Ureter (tissue), 1 donor: Measurements from ENCODE around the gene POLR1E. TPM values are rescaled to one million over a fixed set of nuclear protein-coding genes. Genes with fewer than 3 reads are reported as not detected.
A peak's percentile ranks its signal among the peaks of the same experiment; 100 is the strongest.

ENCODE experiments used
- DNase-seq: peaks from one replicate; pipeline ENCODE4 v3.0.0-alpha.2; 2020; ENCODE audit warnings: low spot score
- total RNA-seq: library from RNA; stranded (reverse); gene quantifications from one replicate; pipeline ENCODE4 v1.2.4, GENCODE V29; 2023
- donor health status: DM: yes; HTN: yes; CAD: no.

Gene POLR1E
- total RNA-seq: 27.5 TPM

GRCh38 chr9:37485389-37486255 lies at the start of gene POLR1E:
Gene POLR1E (plus strand): TSS chr9:37485948. CDS start chr9:37486048, 100 bp downstream.
- DNase-seq: peak; percentile 94

GRCh38 chr9:37436540-37436939 lies 49.2 kb upstream of the POLR1E start:
- DNase-seq: no peak

GRCh38 chr9:37437010-37437409 lies 48.7 kb upstream of the POLR1E start:
- DNase-seq: no peak

- no peak for DNase-seq
Observed at GRCh38 chr9:37437621-37438020, 48.1 kb upstream of the POLR1E start.

- no peak for DNase-seq
Observed at GRCh38 chr9:37438359-37438758, 47.4 kb upstream of the POLR1E start.

GRCh38 chr9:37441776-37442370 lies 43.9 kb upstream of the POLR1E start:
- DNase-seq: no peak

GRCh38 chr9:37442556-37442955 lies 43.2 kb upstream of the POLR1E start:
- no peak for DNase-seq

- no peak for DNase-seq
Observed at GRCh38 chr9:37443566-37443965, 42.2 kb upstream of the POLR1E start.

- DNase-seq: no peak
Observed at GRCh38 chr9:37444890-37445289, 40.9 kb upstream of the POLR1E start.

- no peak for DNase-seq
Observed at GRCh38 chr9:37445832-37446231, 39.9 kb upstream of the POLR1E start.

- no peak for DNase-seq
Observed at GRCh38 chr9:37446401-37446800, 39.3 kb upstream of the POLR1E start.

GRCh38 chr9:37447111-37447510 lies 38.6 kb upstream of the POLR1E start:
- no peak for DNase-seq

GRCh38 chr9:37449862-37450632 lies 35.7 kb upstream of the POLR1E start:
- no peak for DNase-seq

GRCh38 chr9:37451628-37452027 lies 34.1 kb upstream of the POLR1E start:
- DNase-seq: no peak

- DNase-seq: no peak
Observed at GRCh38 chr9:37452611-37453010, 33.1 kb upstream of the POLR1E start.

GRCh38 chr9:37453827-37454226 lies 31.9 kb upstream of the POLR1E start:
- no peak for DNase-seq

GRCh38 chr9:37454238-37454637 lies 31.5 kb upstream of the POLR1E start:
- no peak for DNase-seq

- DNase-seq: no peak
Observed at GRCh38 chr9:37455884-37456647, 29.7 kb upstream of the POLR1E start.

- no peak for DNase-seq
Observed at GRCh38 chr9:37456817-37457216, 28.9 kb upstream of the POLR1E start.

- DNase-seq: no peak
Observed at GRCh38 chr9:37464006-37464405, 21.7 kb upstream of the POLR1E start.

GRCh38 chr9:37464426-37465248 lies 21.1 kb upstream of the POLR1E start:
- peak; percentile 75 for DNase-seq
